Activated naive CD4-positive, alpha-beta T cell (primary cell): ENCODE results near the gene CCNF.

Source experiments
- DNase-seq, 4 experiments: peaks; one replicate each; lab custom pipeline; 2025; lab: John Stamatoyannopoulos, UW

Gene CCNF

GRCh38 chr16:2457267-2457666 lies 28.0 kb downstream of the CCNF start:
- DNase-seq = no peak

DNA sequence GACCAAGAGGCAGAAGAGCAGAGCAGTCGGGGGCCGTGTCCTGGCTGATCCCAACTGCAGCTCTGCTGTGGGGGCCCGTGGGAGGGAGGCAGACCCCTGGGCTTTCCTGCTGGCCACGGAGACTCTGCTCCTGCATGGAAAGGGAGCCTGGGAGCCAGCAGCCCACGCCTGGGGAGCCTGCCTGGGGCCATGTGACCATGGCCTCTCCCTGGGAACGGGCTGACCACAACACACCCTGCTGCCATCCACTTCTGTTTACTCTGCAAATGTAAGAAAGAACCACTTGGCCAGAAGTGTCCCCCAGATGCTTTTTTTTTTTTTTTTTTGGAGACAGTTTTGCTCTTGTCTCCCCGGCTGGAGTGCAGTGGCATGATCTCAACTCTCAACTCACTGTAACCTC lies 28.7 kb downstream of the CCNF start:
- no peak for DNase-seq

DNA sequence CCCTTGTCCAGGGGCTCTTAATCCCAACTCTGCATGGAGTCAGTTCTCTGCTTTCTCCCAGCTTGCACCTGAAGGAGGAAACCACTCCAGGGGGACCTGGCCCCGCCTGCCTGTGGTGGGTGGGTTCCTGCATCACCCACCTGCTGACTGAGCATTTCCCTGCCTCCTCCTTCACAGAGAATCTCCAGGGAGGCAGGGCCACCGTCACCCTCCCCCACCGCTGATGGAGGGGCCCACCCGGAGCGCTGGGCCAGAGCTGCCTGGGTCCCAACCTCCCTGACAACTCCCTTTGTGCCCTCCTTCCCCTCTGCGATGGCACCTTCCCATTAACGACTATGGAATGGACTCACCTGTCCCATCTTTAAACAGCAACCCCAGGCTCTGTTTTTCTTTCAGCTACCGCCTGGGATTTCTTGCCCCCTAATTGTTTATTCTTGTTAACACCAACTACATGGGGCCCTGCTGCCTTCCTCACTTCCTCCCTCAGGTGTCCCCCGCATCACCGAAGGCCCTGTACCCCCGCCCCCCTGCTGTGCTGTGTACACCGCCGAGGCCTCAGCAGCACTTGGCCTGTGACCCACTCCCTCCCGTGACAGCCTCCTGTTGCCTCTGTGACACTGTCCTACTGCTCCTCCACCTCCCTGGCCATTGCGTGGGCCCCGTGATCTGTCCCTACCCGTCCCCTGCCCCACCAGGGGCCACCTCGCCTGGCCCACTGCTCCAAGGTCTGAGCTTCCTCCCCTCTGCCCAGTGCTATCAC lies 29.8 kb downstream of the CCNF start:
- DNase-seq = no peak

- peak; percentile 77 to 95 (median 88) for DNase-seq
Measured at GRCh38 chr16:2459647-2460390, 30.6 kb downstream of the CCNF start, which contains the start of gene TEDC2. TSS of gene TEDC2 (plus strand) at chr16:2460109. CDS start at chr16:2460145, 36 bp downstream.

- DNase-seq = no peak
Measured at GRCh38 chr16:2460391-2460713, 31.1 kb downstream of the CCNF start.

DNA sequence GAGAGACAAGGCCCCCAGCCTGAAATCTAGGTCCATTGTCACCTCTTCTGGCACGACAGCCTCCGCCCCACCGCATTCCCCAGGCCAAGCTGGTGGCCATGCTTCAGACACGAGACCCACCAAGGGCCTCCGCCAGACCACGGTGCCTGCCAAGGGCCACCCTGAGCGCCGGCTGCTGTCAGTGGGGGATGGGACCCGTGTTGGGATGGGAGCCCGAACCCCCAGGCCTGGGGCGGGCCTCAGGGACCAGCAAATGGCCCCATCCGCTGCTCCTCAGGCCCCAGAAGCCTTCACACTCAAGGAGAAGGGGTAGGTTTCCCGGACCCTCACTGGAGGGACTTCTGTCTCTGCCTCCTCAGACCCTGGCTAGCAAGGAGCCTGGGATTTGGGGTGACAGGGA lies 31.7 kb downstream of the CCNF start:
- no peak for DNase-seq

- DNase-seq = no peak
Measured at GRCh38 chr16:2462031-2462866, 33.0 kb downstream of the CCNF start.

GRCh38 chr16:2464333-2464732 lies 35.1 kb downstream of the CCNF start:
- no peak for DNase-seq

DNA sequence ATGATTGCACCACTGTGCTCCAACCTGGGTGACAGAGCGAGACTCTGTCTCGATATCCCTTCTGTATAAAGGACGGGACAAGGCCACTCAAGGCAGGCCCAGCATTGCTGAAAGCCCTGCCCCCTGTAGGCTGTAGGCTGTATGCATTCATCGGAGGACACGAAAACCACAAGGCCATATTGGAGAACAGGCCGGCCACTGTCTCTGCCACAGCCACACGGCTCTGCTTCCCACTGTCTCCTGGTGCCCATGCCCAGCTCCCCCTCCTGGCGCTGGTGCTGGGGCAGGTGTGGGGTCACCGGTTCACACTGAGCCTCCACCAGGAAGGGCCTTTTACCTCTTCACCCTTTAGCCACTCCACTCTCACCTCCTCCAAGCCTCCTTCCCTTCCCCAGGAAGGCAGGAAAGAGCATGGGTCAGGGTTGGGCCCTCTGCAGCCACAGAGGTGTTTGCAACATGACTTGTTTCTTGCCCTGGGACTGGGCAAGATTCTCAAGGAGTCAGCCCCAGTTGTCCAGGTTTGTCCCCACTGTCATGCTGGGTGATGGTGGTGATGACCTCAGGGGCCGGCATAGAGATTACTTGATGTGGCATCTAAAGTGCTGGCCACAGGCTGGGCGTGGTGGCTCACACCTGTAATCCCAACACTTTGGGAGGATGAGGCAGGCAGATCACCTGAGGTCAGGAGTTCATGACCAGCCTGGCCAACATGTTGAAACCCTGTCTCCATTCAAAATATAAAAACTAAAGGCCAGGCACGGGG lies 36.6 kb downstream of the CCNF start:
- no peak for DNase-seq

DNA sequence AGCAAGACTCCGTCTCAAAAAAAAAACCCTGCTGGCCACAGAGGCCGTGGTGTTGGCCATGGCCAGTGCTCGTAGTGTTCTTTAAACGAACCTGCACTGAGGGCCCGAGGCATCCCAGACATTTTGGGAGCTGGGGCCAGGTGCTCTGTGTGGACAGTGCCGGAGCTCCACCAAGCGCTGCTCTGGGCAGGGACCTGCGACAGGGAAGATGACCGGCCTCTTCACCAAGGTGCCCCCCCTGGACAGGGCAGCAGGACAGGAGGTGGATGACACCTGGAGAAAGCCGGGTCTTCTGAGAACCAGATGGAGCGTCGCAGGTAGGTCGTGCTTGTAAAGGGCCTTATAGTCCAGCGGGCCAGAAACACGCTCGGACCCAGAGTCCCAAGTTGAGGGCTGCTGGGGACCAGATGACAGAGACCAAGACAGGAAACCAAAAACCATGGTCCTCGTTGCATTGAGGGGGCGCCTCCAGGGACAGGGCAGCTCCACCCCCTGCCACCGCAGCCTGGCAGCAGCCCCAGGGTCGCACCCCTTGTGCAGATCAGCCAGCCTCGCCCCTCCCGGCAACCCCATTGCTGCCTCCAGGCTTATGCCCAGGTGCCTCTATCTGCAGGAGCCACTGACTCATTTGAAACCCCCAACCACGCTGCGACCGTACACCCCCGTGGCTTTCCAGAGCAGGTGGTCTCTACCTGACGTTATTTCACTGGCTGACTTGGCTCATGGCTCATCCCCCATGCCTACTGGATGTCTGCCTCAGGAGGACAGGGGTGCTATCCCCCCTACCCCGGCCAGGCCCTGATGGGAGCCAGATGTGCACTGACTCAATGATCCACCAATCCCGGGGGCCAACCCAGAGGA lies 37.6 kb downstream of the CCNF start:
- DNase-seq = no peak

- DNase-seq = no peak
Measured at GRCh38 chr16:2467528-2468232, 38.4 kb downstream of the CCNF start.

GRCh38 chr16:2468233-2468724 lies 39.0 kb downstream of the CCNF start:
- no peak for DNase-seq

- DNase-seq = no peak
Measured at GRCh38 chr16:2468725-2469398, 39.6 kb downstream of the CCNF start.

- no peak for DNase-seq
Measured at GRCh38 chr16:2469399-2470233, 40.4 kb downstream of the CCNF start.

DNA sequence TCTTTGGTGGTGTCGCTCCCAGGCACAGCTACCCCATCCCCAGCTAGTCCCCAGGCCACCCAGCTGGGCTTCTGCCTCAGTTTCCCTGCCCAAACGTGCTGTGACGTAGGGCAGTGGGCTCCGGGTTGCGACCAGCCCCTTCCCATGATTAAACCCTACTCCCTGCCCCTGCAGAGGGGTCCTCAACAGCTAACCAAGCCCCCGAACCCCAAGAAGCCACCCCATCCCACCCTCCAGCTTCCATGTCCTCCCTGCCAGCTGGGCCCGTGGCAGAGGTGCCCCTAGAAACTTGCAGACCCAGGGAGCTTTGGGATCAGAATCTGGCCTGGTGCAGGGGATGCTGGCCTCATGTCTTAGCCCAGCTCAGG lies 41.0 kb downstream of the CCNF start:
- no peak for DNase-seq

DNA sequence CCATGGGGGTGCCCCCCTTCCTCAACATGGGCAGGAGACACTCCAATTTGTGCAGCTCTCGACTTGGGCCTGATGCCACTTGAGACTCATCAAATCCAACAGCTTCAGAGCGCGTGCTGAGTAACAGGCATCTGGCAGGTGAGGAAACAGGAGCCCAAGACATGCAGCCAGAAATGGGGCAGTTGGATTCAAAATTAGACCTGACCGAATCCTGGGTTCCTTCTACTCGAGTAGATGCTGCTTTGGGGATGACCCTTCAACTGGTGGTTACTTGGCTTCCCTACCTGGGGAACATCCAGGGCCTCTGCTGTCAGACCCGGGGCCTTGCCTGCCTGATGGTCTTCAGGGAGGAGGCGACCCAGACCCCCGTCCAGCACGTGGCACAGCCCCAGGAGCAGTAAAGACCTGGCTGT lies 41.4 kb downstream of the CCNF start:
- DNase-seq = no peak

DNA sequence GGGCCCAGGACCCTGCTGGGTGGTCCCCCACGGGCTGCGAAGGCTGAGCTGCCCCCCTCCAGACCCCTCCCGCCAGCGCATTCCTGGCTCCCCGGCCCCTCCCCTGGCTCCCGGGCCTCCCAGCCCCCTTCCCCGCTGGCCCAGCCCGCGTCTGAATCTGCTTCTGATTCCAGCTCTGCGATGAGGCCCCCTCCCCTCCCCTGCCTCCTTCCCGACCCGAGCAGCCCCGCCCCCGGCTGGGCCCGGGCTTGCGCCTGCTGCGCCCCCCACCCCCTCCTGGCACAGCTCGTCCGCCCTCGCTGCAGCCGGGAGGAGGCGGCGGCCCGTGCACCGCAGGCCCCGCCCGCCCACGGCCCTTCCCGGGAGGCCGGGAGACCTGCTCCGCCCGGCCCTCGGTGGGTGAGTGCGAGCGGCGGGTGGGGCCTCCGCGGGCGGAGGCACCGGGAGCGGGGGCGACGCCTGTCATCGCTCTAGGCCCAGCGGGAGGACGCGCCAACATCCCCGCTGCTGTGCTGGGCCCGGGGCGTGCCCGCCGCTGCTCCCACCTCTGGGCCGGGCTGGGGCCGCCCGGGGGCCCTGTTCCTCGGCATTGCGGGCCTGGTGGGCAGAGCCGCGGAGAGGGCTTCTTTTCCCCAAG lies 41.9 kb downstream of the CCNF start, which contains the start of gene NTN3:
Gene NTN3, plus strand, starts transcription at position 282 of the 637 bp plus-strand sequence. CDS start 405 bp downstream, outside the sequence.
- DNase-seq = no peak
